Cerebellar cortex (tissue), 1 donor: Measurements from ENCODE around the gene LPIN2.

Experiments used
- DNase-seq: peaks from one replicate; pipeline ENCODE4 v3.0.0-alpha.2; 2015; ENCODE audit warnings: low spot score

LPIN2 gene

DNA sequence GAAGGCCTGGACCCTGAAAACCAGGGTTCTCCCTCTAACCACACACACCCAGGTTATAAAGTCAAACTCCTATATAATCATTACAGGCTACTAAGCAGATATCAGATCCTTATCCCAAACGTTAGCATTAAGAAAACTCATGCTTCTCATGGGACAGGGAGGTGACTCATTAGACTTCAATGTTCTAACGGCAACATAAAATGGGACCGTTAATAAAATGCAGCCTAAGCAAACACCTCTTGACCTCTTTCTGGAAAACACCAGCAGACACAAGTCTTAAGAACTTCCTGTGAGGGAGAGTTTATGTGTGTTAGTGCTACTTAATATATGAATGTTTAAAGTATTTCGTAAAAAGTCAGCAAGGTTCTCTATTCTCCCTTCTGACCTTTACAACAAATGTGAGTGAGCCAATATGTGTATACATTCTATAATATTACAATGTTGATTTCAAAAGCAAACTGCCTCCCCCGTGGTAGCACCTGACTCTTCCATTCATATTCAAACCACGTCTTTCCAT is 31.7 kb downstream of the LPIN2 start:
- DNase-seq = no peak

DNA sequence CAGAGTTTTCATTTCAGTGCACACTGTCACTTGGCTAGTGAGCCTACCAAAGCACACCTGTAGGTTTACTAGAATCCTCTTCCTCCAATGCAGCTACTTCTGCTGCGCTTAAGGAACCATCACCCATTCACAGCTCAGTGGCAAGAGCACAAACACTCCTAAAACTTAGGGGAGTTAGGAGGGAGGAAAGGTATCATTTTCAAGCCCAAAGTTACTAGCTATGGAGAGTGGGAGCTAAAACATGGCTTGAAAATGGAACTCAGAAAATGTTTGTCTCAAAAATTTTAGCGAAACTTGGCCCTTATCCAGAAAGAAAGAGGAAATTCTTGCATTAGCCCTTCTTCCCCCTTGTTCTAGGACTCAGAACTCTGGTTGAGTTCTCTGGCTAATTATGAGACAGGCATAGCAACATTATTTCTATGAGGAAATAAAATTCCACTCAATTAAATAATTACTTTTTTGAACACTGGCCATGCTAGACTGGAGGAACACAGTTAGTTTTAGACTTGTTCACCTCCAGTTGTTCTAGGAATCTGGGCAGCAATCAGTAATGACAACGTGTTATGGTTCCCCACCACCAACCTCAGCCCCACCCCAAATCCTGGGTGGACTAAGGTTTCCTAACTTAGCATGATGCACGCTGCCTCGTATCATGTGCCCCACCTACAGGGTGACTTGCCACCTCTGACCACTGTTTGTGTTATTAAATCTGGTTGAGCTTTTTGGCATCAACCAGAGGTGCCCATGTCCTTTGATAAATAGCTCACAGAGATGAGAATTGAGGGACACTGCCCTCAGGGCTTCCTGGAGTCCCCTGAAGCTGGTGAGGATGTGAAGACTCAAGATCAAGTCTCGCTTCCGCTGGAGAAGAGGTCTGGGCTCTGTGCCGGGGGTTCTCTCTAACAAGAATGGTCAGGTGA is 32.8 kb downstream of the LPIN2 start:
- no peak for DNase-seq

DNA sequence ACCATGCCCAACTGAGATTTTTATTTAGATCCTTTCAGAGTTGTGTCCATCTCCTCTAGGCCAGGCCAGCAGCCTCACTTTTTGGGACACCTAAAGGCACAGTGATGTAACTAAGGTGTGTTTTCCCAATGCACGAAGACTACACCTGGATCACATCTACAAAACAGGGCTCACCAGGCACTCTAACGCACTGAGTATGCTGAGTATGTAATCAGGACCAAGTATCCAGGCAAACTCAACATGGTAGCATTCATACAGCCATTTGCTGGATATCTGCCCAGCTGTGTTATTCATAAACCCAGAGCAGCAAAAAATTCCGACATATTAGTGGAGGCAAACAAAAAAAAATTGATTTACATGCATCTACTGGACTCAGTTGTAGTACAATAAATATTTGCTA is 33.8 kb downstream of the LPIN2 start:
- DNase-seq = no peak

DNA sequence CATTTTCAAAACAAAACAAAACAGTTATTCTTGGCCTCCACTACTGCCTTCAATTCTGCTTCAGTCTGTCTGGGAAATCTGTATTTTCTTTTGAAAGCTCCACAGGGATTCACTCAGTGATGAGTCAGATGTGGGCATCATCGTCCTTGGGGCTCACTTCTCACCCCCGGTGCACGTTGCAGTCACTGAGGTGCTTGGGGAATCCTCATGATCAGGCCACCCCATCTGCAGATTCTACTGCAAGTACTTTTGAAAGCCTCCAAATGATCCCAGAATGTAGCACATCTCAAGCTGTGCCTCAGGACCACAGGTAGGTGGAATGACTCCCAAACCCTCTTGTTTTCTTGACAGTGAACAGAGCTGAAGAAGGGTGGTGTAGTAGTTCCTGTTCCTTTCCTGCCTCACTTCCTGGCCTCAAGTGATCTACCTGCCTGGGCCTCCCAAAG is 34.3 kb downstream of the LPIN2 start:
- DNase-seq = no peak

DNA sequence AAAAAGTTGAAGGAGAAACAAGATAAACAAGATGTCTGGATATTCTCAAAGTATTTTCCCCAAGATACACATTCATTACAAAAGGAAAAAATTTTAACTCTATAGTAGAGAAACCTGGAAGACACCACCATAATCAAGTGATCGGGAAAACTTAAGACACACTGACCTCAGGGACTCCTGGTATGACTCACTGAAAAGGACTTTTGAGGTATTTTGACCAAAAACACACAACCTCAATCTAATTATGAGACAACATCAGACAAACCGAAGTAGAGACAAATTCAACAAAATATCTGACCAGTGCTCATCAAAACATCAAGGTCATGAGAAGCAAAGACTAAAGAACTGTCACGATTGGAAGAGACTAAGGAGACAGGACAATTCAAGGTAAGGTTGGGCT is 34.7 kb downstream of the LPIN2 start:
- no peak for DNase-seq

DNA sequence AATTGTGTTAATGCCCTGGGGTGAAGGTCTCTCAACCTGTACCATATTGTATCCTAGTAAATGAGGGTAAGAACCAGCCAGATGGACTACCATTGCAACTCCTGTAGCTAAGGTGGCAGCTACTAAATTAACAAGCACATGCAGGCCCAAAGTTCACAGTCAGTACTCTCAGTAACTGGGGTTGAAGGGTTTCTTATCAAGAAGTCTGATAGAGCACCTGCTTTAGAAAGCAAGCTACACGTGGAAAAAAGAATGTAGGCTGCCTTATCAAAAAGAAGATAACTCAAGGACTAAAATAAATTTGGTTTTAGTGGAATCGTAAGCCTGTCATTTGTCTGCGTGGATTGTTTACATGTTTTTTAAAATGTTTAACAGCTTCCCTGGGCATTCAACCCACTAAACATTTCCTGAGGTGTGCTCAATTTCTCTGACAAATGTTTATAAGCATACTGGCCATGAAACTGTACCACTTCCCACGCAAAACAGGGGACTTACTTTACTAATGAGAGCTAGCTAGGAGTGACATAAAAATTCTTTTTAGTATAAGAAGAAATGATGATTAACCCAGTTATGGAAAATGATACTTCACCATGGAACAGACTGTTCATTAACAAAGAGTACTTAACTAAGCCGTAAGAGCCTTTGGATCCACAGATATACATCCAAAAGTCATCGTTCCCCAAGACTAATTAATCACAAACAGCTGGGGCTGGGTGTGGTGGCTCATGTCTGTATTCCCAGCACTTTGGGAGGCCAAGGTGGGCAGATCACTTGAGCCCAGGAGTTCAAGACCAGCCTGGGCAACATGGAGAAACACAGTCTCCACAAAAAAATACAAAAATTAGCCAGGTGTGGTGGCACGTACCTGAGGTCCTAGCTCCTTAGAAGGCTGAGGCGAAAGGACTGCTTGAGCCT is 36.5 kb downstream of the LPIN2 start:
- no peak for DNase-seq

DNA sequence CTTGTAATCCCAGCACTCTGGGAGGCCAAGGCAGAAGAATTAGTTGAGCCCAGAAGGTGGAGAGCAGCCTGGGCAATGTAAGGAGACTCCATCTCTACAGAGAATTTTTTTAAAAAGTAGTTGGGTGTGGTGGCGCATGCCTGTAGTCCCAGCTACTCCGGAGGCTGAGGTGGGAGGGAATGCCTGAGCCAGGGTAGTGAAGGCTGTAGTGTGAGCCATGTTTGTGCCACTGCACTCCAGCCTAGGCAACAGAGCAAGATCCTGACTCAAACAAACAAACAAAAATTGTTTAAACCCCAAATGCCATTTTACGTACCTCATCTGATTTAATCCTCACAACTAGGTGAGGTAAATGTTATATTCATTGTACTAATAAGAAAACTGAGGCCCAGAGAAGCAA is 38.2 kb downstream of the LPIN2 start:
- no peak for DNase-seq

DNA sequence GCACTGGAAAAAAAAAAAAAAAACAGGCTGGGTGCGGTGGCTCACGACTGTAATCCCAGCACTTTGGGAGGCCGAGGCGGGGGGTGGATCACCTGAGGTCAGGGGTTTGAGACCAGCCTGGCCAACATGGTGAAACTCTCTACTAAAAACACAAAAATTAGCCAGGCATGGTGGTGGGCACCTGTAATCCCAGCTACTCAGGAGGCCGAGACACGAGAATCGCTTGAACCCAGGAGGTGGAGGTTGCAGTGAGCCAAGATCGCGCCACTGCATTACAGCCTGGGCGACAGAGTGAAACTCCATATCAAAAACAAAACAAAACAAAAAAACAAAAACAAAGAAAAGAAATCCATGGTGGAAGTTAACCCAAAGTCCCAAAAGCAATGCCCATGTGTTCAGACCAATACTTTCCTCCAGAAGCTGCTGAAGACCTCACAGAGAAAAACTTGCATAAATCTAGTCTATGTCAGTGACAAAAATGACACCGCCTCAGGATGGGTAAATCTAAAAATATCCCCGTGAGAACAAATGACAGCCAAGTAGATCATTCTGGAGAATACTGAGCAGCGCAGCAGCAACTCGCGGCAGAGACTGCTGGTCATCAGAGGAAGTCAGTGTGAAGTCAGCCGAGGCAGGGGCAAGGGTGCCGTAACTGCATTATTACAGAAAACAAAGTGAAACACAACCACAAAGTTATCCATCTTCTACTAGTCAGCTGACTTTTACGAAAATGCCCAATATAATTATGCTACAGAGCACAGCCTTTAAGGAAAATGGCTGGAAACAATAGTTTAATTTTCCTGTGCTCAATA is 41.0 kb downstream of the LPIN2 start:
- peak; percentile 22 for DNase-seq

DNA sequence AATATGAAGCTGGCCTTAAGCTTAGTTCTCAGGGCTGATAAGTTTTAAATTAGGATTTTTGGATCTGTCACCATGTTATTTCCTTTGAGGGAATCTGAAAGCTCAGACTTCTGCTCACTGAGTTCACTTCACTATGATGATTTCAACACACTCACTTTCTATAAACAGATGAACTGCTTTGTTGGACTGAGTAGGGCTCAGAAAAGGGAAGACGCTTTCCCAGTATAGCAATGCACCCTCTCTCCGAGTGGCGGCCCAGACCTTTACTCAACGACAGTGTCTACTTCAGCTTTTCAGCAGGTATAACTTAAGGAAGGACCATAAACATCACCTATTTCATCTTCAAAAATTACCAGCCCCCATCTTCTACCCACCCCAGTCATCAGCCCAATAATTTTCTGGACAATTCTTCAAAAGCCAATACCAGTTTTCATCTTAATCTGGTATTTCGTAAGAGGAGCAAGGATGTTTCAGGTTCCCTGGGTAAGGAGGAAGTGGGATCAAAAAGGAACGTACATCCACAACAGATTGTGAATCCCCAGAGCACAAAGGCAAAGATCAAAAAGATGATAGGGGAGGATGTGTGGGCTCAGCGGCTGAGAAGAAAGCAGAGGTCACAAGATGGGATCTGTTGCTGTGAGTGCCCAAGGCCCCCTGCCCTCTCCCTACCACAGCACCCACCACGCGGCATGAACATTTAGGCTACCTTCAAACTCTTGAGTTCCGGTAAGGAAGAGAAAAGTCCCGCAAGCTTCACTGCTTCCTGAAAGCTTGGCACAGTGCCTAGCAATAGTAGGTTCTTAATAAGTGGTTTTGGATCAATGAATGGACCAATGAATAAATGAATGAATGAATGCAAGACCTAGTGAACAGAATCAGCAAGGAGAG is 41.9 kb downstream of the LPIN2 start:
- DNase-seq = no peak

DNA sequence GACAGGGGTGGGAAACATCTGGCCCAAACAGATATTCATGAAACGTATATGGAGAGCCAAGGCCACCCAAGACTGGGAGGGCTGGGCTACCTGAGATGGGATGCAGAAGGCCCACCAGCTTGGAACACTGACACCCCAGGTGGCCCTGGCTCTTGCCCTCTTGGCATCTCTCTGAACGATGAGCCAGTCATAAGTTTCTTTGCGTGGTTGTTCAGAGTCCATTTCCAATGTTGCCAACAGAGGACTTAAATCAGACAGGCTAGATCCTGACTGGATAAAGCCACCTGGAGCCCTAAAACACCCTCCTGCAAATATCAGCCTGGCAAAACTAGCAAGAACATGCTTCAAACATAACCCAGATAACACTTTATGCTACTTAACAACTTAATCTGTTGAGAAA is 42.6 kb downstream of the LPIN2 start:
- no peak for DNase-seq

DNA sequence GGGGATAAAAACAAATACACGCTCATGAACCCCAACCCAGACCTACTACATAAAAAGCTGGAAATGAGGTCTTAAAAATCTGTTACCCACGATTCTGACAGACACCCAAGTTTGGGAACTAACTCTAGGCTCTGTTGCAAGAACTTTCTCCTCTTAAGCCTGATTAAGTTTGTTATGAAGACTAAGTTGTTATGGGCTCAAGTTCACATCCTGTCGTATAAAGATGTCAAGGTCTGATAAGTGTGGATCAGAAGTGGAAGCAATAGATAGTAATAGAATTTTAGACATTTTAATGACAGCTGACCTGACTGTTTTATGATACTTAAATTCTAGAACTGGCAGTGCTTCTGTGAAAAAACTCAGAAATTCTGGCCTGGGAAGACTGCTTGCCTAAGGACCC is 43.2 kb downstream of the LPIN2 start:
- DNase-seq = no peak

DNA sequence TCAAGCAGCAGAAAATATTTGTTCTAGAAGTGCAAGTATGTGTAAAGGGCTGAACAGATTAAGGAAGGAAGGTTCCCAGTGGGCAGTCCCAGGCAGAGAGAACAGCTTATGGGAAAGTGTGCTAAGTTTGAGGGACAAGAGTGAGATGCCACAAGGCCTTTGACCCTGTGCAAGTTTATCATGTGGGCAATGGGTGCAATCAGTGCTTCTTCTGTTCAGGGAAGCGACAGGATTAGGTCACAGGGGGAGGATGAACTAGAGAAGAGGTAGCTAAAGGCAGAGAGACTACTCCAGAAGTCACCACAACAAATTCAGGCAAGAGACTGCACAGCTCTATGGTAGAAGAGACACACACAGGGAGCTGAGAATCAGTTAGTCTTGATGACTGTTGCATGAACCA is 44.3 kb downstream of the LPIN2 start:
- peak; percentile 23 for DNase-seq

DNA sequence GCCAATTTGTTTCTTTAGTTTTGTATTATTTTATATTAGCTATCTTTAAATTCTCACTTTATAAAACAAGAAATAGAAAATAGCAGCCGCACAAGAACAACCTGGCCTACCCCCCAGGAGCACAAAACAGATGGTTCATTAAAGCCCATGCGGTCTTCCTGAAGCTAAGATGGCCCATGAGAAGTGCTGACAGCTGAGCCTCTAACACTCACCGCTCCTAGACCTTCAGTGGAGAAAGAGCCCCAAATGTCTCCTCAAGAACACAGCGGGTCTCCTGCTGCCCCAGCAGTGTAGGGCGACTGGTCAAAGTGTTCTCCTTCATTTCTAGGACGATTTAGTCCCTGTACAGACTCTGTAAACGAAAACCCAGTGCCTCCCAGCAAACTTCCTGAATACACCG is 45.1 kb downstream of the LPIN2 start:
- DNase-seq = peak; percentile 72

DNA sequence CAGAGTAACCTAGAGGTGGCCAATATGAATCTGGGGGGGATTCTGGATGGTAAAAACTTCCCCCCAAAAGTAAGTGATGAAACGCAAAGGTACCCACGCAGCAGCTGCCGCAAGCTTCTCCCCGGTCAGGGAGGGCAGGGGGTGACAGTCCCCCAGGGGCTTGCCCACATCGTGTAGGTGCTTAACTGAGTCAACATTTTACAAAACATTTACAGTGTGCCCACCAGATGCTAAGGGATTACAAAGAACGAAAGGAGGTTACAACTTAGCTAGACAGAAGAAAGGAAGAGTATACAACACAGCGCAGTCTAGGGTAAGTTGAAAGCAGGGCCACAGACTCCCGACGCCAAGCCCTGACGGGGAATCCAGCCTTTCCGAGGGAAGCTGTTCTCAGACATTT is 45.6 kb downstream of the LPIN2 start:
- no peak for DNase-seq

DNA sequence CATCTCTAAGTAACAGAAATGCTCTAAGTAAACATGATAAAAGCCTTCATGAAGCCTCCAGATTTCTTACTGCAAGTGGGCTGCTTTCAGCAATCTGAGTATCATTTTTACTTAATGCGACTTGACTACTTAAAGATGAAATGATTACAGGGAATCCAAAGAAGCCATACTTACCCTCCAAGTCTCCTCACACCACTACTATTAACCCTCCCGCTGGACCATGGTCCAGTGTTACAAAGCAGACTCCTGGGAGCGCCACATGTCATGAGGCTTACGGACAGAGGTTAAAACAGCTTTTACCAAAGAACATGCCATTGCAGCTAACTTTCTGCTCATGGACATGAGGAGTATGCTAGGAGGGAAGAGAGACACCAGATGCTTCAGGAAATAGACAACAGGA is 46.4 kb downstream of the LPIN2 start:
- no peak for DNase-seq

DNA sequence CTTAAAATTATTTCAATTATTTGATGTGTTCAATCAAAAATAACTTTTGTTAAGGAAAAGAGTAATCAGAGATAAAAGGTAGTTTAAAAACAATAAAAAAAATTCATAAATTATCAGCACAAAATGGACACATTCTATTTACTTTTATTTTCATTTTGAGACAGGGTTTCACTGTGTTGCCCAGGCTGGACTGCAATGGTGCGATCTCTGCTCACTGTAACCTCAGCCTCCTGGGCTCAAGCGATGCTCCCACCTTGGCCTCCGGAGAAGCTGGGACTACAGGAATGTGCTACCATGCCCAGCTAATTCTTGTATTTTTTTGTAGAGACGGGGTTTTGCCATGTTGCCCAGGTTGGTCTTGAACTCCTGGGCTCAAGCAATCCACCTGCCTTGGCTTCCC is 47.1 kb downstream of the LPIN2 start:
- DNase-seq = no peak

DNA sequence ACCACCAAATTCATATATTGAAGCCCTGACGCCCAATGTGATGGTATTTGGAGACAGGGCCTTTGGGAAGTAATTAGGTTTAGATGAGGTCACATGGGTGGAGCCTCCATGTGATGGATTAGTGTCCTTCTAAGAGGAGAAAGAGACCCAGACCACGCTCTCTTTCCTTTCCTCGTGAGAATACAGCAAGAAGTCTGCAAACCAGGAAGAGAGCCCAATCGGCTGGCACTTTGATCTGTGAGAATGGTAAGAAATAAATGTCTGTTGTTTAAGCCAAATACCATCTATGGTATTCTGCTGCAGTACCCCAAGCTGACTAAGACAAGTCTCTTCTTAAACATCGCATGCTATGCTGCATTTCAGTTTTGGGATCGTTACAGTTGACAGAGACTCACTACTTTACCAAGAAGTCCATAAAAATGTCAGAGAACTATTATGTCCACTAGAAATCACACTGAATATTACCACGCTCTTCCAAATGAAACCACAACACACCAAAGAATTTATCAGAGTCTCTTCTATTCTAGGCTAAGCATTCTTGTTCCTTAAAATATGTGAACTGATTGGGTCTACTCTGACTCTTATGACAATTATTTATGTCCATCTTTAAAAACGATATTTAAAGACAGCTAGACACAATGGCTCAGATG is 48.5 kb downstream of the LPIN2 start:
- DNase-seq = no peak
